Activated CD8-positive, alpha-beta T cell treated with anti-CD3 and anti-CD28 coated beads, Interleukin-2, amount 10 ng/mL, durations not matched to agents 7 days and 5 days (primary cell): ENCODE results near the gene BCL2L2. TPM values are rescaled to one million over a fixed set of nuclear protein-coding genes. Genes with fewer than 3 reads are reported as not detected.

ENCODE experiments used
- ATAC-seq: fragments of 150-1000 bp; cut with Tn5 transposase; one replicate; pipeline ENCODE4 v1.10.0; 2021; ENCODE audit warnings: moderate library complexity
- CTCF ChIA-PET: fragments of 350-600 bp; sonication (Branson Sonifier 250); formaldehyde crosslinking; loops from one replicate; lab custom pipeline; 2021; ENCODE audit warnings: antibody characterized with exemption; lab: Charles Lee
- POLR2A ChIA-PET: fragments of 350-600 bp; sonication (Branson Sonifier 250); formaldehyde crosslinking; loops from one replicate; lab custom pipeline; 2021; ENCODE audit warnings: antibody characterized with exemption; lab: Charles Lee
- DNase-seq: peaks from one replicate; pipeline ENCODE4 v3.0.0-alpha.2; 2020
- H3K27ac Mint-ChIP-seq: one replicate; pipeline ENCODE4 v1.8.0; 2021; ENCODE audit warnings: mild to moderate bottlenecking, mixed read lengths
- H3K27me3 Mint-ChIP-seq: one replicate; pipeline ENCODE4 v1.8.0; 2021; ENCODE audit warnings: low read depth, mixed read lengths
- H3K36me3 Mint-ChIP-seq: one replicate; pipeline ENCODE4 v1.8.0; 2021; ENCODE audit warnings: low read depth, mixed read lengths
- H3K4me1 Mint-ChIP-seq: one replicate; pipeline ENCODE4 v1.8.0; 2021; ENCODE audit warnings: low read depth, mixed read lengths
- H3K4me3 Mint-ChIP-seq: one replicate; pipeline ENCODE4 v1.8.0; 2021; ENCODE audit warnings: mild to moderate bottlenecking, mixed read lengths
- H3K9me3 Mint-ChIP-seq: one replicate; pipeline ENCODE4 v1.8.0; 2022; ENCODE audit warnings: mixed read lengths; ENCODE audit not compliant: insufficient read depth
- total RNA-seq, 2 experiments: library from RNA; stranded (reverse); gene quantifications; one replicate each; pipeline ENCODE4 v1.2.3, GENCODE V29; 2021

The BCL2L2 gene
- total RNA-seq, 2 experiments from 2014 or later = 2.2 to 2.9 TPM

DNA sequence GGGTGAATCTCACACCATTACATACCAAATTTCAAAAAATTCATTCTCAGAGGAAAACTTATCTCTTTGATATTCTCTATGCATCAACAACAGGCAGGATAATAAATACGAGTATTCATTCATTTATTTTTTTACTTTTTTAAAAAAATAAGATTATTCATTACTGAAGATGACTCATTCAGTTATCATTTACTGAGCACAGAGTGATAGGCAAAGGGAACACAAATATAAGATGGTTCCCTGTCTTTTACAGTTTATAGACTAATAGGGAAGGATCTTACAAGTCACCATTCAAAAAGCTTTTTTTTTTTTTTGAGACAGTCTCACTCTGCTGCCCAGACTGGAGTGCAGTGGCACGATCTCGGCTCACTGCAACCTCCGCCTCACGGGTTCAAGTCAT is 9.7 kb downstream of the BCL2L2 start:
- Mint-ChIP-seq H3K36me3 (peaks cover 10% of the 10 kb centered on the region), H3K4me3 (no peak overlapping the region), H3K9me3 (no peaks in the 10 kb centered on the region), H3K4me1 (peaks cover 15% of the 10 kb centered on the region), H3K27me3 (peaks cover 2% of the 10 kb centered on the region), H3K27ac (no peak overlapping the region)
- ATAC-seq (no peak), DNase-seq (no peak)
- ChIA-PET POLR2A (no interaction called here), CTCF (interaction anchor here (4.8 kb wide), 1 partner anchor 16 kb away, joined by 12 read pairs; no protein-coding TSS in a partner anchor)

DNA sequence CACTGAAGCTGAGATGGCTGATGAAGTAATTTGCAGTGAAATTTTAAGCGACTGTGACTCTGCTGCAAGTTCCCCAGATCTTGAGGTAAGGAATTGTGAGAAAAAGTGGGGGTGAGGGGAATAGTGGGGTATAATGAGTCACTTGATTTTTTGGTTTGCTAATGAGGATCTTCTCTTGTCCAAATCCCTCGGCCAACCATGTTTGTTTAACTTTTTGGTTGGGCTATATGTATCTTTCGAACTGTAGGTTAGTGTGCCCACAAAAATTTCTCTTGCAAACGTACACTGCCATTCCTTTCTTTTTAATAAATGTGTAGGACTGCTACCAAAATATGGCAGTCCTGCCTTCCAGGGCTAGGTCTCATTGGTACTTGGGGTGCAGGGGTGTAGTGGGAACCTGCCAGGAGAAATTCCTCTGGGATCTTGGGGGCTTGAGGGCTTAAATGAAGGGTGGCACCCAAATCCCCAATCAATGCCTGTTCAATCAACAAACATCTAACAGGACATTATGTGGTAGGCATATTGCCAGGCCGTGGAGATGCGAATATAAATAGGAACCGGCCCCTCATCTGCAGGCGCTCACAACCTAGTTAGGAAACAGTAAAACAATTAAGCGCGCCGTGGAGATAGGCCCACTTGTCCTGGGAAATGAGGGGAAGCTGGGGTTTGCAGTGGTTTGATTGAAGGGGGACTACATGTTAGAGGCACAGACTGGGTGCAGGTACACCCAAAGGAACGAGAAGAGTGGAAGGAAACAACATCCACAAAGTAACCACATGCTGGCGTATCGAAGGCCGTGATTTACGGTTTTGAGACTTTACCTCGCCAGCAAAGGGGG is 13.3 kb downstream of the BCL2L2 start:
- Mint-ChIP-seq H3K4me1 (peaks cover 33% of the 10 kb centered on the region), H3K9me3 (no peaks in the 10 kb centered on the region), H3K4me3 (peak overlapping the region; percentile 92), H3K27ac (peak overlapping the region; percentile 97), H3K27me3 (no peaks in the 10 kb centered on the region), H3K36me3 (peaks cover 39% of the 10 kb centered on the region)
- ATAC-seq (no peak), DNase-seq (no peak)
- ChIA-PET CTCF (interaction anchor here (1.0 to 4.8 kb wide), 16 partner anchors 10 to 262 kb away, joined by 3 to 75 read pairs (median 7); partner anchors contain the start of genes CDH24, HOMEZ and PPP1R3E), POLR2A (interaction anchor here (0.6 to 6.2 kb wide), 13 partner anchors 8 to 1844 kb away, joined by 3 to 115 read pairs (median 6); partner anchors contain the start of genes ACIN1, C14orf119, HOMEZ and OXA1L)

DNA sequence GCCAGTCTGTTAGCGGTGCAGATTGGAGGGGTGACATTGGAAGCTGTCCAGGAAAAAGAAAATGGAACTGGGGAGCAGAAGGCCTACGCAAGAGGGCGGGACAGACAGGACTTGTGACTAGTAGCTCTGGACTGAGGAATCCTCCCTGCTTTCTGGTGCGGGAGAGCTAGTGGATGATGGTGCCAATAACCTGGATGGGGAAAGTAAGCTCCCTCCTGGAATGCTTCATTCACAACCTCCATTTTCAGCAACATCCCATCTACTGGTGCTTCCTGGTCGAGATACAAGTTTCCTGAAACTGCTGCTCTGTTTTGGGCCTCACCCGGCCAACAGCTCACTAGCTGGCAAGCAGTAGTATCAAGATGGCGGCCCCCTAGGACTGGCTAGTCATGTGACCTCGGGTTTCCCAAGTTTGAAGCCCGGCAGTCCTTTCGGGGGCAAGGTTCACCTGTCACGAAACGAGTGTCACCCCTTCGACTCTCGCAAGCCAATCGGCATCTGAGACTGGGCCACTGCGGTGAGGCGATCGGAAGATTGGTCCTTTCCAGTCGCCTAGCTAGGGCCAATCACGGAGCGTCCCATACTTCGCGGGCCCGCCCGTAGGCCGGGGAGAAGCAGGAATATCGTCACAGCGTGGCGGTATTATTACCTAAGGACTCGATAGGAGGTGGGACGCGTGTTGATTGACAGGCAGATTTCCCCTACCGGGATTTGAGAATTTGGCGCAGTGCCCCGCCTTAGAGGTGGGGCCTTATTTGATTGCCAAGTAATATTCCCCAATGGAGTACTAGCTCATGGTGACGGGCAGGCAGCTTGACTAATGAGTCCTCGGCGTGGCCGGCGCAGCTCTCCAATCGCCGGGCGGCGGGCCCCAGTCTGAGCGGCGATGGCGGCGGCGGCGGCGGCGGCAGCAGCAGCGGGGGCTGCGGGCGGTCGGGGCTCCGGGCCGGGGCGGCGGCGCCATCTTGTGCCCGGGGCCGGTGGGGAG is 14.2 kb downstream of the BCL2L2 start, which contains the start of gene PABPN1:
PABPN1 (plus strand) TSS at position 874 of the 988 bp plus-strand sequence; CDS start at position 887, 13 bp downstream.
- H3K27me3 Mint-ChIP-seq = no peaks in the 10 kb centered on the region
- H3K4me3 Mint-ChIP-seq = peak within 1 kb of the TSS; percentile 92

DNA sequence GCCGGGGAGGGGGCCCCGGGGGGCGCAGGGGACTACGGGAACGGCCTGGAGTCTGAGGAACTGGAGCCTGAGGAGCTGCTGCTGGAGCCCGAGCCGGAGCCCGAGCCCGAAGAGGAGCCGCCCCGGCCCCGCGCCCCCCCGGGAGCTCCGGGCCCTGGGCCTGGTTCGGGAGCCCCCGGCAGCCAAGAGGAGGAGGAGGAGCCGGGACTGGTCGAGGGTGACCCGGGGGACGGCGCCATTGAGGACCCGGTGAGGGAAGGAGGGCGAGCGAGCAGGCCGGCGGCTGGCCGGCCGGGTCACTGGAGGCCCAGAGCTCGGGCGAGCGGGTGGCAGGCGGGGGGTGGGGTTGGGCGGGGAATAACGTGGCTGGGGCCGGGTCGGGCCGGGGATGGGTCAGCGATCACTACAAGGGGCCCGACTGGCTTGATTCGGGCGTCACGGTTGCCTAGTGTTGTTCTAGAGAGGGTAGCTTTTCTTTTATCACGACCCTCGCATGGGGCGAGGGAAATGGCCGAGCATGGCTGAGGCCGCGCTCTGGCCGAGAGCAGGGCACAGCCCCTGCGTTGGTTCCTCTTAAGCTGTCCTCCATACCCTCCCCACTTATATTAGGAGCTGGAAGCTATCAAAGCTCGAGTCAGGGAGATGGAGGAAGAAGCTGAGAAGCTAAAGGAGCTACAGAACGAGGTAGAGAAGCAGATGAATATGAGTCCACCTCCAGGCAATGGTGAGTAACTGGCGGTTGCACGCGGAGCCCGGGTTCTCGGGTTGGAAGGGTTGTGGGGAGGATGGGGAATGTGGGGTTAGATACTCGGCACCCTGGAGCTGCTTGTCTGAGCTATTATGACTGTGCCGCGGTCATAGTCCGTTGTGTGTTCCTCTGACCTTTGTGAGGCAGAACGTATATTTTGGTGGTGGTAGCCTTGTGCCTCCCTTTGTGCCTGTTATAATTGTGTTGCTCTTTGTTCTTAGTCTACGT is 15.2 kb downstream of the BCL2L2 start:
- Mint-ChIP-seq H3K36me3 (peaks cover 51% of the 10 kb centered on the region), H3K4me1 (peaks cover 33% of the 10 kb centered on the region), H3K4me3 (peak overlapping the region; percentile 92), H3K9me3 (no peaks in the 10 kb centered on the region), H3K27me3 (no peaks in the 10 kb centered on the region), H3K27ac (peak overlapping the region; percentile 91)
- ATAC-seq (peak; percentile 2), DNase-seq (peak; percentile 66)
- ChIA-PET POLR2A (interaction anchor here (0.6 to 6.2 kb wide), 18 partner anchors 11 to 1371 kb away, joined by 3 to 115 read pairs (median 6); partner anchors contain the start of genes ACIN1, C14orf119, CMTM5 and HOMEZ), CTCF (interaction anchor here (0.5 to 4.8 kb wide), 31 partner anchors 8 to 310 kb away, joined by 3 to 75 read pairs (median 4); partner anchors contain the start of genes HOMEZ and PPP1R3E)

More for the DNA sequence above, 14.2 kb downstream of the BCL2L2 start, which contains the start of gene PABPN1:
- H3K9me3 Mint-ChIP-seq = no peaks in the 10 kb centered on the region
- DNase-seq (peak; percentile 99), ATAC-seq (peak; percentile 94)
- CTCF ChIA-PET = interaction anchor here (0.5 to 4.8 kb wide), 33 partner anchors 9 to 391 kb away, joined by 3 to 75 read pairs (median 5); partner anchors contain the start of genes CDH24, HOMEZ and PPP1R3E
- peak within 1 kb of the TSS; percentile 97 for H3K27ac Mint-ChIP-seq
- peaks cover 33% of the 10 kb centered on the region for H3K4me1 Mint-ChIP-seq
- POLR2A ChIA-PET = interaction anchor here (0.5 to 6.2 kb wide), 23 partner anchors 9 to 1845 kb away, joined by 3 to 115 read pairs (median 5); partner anchors contain the start of genes ACIN1, C14orf119, CMTM5 and HOMEZ
- peaks cover 47% of the 10 kb centered on the region for H3K36me3 Mint-ChIP-seq

DNA sequence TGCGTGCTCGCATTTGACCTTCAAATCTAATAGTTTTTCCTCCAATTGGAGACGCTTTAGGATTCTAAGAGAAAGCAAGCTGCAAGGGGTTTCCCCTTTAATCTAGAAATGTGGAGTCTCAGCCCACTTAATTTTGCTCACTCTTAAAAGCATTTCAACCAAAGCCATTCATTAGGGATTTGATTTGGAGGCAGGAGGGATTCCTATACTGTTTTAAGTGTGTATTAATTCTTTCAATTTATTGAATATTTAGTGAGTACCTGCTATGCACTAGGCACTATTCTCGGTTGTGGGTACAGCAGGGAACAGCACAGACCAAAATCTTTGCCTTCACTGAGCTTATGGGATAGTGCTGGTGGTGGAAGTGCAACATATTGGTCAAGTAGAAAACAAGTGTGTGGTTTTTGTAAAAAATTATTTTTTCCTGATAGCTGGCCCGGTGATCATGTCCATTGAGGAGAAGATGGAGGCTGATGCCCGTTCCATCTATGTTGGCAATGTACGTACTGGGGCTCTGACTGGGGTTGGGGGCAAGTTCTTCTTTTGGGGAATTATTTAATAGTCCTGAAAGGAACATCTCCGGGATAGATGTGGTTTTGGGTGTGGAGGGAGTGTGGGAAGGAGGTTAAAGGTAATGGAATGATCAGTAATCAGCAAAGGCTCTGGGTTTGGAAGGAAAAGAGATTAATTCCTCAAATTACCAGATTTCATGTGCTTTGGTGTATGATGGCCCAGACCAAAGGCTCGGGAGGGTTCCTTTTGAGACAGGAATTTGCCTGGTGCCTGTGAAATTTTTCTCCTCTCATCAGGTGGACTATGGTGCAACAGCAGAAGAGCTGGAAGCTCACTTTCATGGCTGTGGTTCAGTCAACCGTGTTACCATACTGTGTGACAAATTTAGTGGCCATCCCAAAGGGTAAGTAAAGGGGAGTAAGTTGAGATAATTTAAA is 16.2 kb downstream of the BCL2L2 start:
- Mint-ChIP-seq H3K27me3 (no peaks in the 10 kb centered on the region), H3K9me3 (no peaks in the 10 kb centered on the region), H3K36me3 (peaks cover 51% of the 10 kb centered on the region), H3K4me3 (peak overlapping the region; percentile 92), H3K27ac (peak overlapping the region; percentile 91), H3K4me1 (peaks cover 33% of the 10 kb centered on the region)
- ChIA-PET CTCF (interaction anchor here (0.7 to 4.8 kb wide), 13 partner anchors 12 to 254 kb away, joined by 3 to 75 read pairs (median 8); partner anchors contain the start of genes HOMEZ and PPP1R3E), POLR2A (interaction anchor here (0.6 to 6.2 kb wide), 12 partner anchors 14 to 1370 kb away, joined by 3 to 115 read pairs (median 6); partner anchors contain the start of genes CMTM5, HOMEZ, PPP1R3E and THTPA)
- no peak for ATAC-seq
- no peak for DNase-seq

DNA sequence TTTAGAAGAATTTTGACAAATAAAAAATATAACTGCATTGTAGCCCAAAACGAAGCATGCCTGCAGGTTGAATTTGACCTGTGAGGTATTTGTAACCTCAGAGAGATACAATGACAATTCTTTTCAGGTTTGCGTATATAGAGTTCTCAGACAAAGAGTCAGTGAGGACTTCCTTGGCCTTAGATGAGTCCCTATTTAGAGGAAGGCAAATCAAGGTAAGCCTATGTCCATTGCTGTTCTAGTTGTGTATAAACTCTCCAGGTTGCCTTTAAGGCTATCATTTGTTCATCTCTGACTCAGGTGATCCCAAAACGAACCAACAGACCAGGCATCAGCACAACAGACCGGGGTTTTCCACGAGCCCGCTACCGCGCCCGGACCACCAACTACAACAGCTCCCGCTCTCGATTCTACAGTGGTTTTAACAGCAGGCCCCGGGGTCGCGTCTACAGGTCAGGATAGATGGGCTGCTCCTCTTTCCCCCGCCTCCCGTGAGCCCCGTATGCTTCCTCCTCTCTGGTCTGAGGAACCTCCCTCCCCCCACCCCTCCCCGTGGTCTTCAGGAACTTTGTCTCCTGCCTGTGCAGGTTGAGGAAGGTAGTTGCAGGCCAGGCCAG is 17.3 kb downstream of the BCL2L2 start:
- no peak overlapping the region for H3K27ac Mint-ChIP-seq
- CTCF ChIA-PET = interaction anchor here (3.0 to 6.5 kb wide), 4 partner anchors 22 to 57 kb away, joined by 15 to 87 read pairs (median 54); partner anchors contain the start of genes CMTM5 and PPP1R3E

DNA sequence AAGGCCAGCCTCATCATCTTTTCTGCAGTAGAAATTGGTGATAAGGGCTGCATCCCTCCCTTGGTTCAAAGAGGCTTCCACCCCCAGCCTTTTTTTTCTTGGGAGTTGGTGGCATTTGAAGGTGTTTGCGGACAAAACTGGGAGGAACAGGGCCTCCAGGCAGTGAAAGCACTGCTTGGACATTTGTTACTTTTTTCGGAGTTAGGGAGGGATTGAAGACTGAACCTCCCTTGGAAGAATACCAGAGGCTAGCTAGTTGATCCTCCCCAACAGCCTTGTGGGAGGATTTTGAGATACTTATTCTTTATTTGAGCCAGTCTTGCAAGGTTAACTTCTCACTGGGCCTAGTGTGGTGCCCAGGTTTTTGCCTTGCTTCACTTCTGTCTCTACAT is 17.8 kb downstream of the BCL2L2 start:
- ChIA-PET CTCF (interaction anchor here (0.7 to 6.5 kb wide), 2 partner anchors 56 to 229 kb away, joined by 3 to 87 read pairs; partner anchors contain the start of genes ACIN1 and CMTM5), POLR2A (interaction anchor here (0.9 kb wide), 1 partner anchor 22 kb away, joined by 4 read pairs; the partner anchor contains the start of gene PPP1R3E)
- H3K27me3 Mint-ChIP-seq = no peaks in the 10 kb centered on the region
- ATAC-seq = no peak
- H3K4me1 Mint-ChIP-seq = peaks cover 30% of the 10 kb centered on the region
- no peak overlapping the region for H3K4me3 Mint-ChIP-seq
- H3K27ac Mint-ChIP-seq = no peak overlapping the region
- no peak for DNase-seq
- H3K36me3 Mint-ChIP-seq = peaks cover 51% of the 10 kb centered on the region
- no peaks in the 10 kb centered on the region for H3K9me3 Mint-ChIP-seq

More for the DNA sequence above, 17.3 kb downstream of the BCL2L2 start:
- ATAC-seq (no peak), DNase-seq (no peak)
- H3K9me3 Mint-ChIP-seq = no peaks in the 10 kb centered on the region
- H3K36me3 Mint-ChIP-seq = peaks cover 51% of the 10 kb centered on the region
- POLR2A ChIA-PET = interaction anchor here (0.9 kb wide), 1 partner anchor 22 kb away, joined by 4 read pairs; the partner anchor contains the start of gene PPP1R3E
- H3K4me1 Mint-ChIP-seq = peaks cover 33% of the 10 kb centered on the region
- no peaks in the 10 kb centered on the region for H3K27me3 Mint-ChIP-seq
- no peak overlapping the region for H3K4me3 Mint-ChIP-seq

DNA sequence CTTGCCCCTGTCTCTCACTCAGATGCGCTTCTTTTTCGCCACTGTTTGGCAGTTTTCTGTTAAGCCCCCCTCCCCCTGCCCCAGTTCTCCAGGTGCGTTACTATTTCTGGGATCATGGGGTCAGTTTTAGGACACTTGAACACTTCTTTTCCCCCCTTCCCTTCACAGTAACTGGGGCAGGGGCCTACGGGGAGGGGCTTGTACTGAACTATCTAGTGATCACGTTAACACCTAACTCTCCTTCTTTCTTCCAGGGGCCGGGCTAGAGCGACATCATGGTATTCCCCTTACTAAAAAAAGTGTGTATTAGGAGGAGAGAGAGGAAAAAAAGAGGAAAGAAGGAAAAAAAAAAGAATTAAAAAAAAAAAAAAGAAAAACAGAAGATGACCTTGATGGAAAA is 18.4 kb downstream of the BCL2L2 start:
- Mint-ChIP-seq H3K36me3 (peaks cover 46% of the 10 kb centered on the region), H3K4me3 (no peak overlapping the region), H3K27me3 (no peaks in the 10 kb centered on the region), H3K27ac (no peak overlapping the region), H3K4me1 (peaks cover 25% of the 10 kb centered on the region), H3K9me3 (no peaks in the 10 kb centered on the region)
- POLR2A ChIA-PET = interaction anchor here (0.9 kb wide), 1 partner anchor 23 kb away, joined by 4 read pairs; the partner anchor contains the start of gene PPP1R3E
- CTCF ChIA-PET = interaction anchor here (0.7 to 6.5 kb wide), 2 partner anchors 56 to 230 kb away, joined by 3 to 87 read pairs; partner anchors contain the start of genes ACIN1 and CMTM5
- DNase-seq (no peak), ATAC-seq (no peak)
